HepG2 (cell line): ENCODE measurements around the gene ASAP2. TPM values are rescaled to one million over a fixed set of nuclear protein-coding genes. Genes with fewer than 3 reads are reported as not detected.

Experiments
- ARID3A ChIP-seq: IDR thresholded peaks from 2 replicates; pipeline ENCODE4 v1.6.1; 2012; ENCODE audit warnings: low read depth, low read length, improper control_type of control experiment
- BATF2 ChIP-seq: sonication (generic); formaldehyde crosslinking; IDR thresholded peaks from 2 replicates; pipeline ENCODE4 v1.8.0; 2022; ENCODE audit warnings: mild to moderate bottlenecking, missing genetic modification reagents, moderate library complexity
- BCL3 ChIP-seq: sonication (generic); formaldehyde crosslinking; IDR thresholded peaks from 2 replicates; pipeline ENCODE4 v1.5.1; 2020; ENCODE audit warnings: mild to moderate bottlenecking, missing genetic modification reagents, moderate library complexity
- BRD4 ChIP-seq: sonication (generic); formaldehyde crosslinking; IDR thresholded peaks from 2 replicates; pipeline ENCODE4 v1.4.0; 2020; ENCODE audit warnings: missing genetic modification reagents
- ERF ChIP-seq: IDR thresholded peaks from 2 replicates; pipeline ENCODE4 v1.6.1; 2018; ENCODE audit warnings: missing biosample characterization, missing genetic modification reagents
- FOSL1 ChIP-seq: sonication (generic); formaldehyde crosslinking; IDR thresholded peaks from 2 replicates; pipeline ENCODE4 v1.9.0; 2021; ENCODE audit warnings: missing genetic modification reagents, borderline replicate concordance
- MAFG ChIP-seq: sonication (generic); formaldehyde crosslinking; IDR thresholded peaks from 2 replicates; pipeline ENCODE4 v1.5.1; 2020; ENCODE audit warnings: mild to moderate bottlenecking, missing genetic modification reagents
- NFRKB ChIP-seq: fragments of 450-650 bp; IDR thresholded peaks from 2 replicates; pipeline ENCODE4 v1.6.1; 2017
- PHF20 ChIP-seq: sonication (generic); formaldehyde crosslinking; IDR thresholded peaks from 2 replicates; pipeline ENCODE4 v1.5.0; 2020; ENCODE audit warnings: mild to moderate bottlenecking, missing genetic modification reagents
- REL ChIP-seq: sonication (generic); formaldehyde crosslinking; conservative IDR thresholded peaks from 2 replicates; pipeline ENCODE4 v1.8.0; 2022; ENCODE audit warnings: mild to moderate bottlenecking, missing genetic modification reagents, moderate library complexity
- THAP8 ChIP-seq: sonication (generic); formaldehyde crosslinking; IDR thresholded peaks from 2 replicates; pipeline ENCODE4 v1.5.1; 2020; ENCODE audit warnings: missing genetic modification reagents, mild to moderate bottlenecking, borderline replicate concordance
- ZBED4 ChIP-seq: sonication (generic); formaldehyde crosslinking; IDR thresholded peaks from 2 replicates; pipeline ENCODE4 v1.4.0; 2020; ENCODE audit warnings: missing genetic modification reagents, borderline replicate concordance
- ZBTB33 ChIP-seq: sonication (generic); formaldehyde crosslinking; IDR thresholded peaks from 2 replicates; pipeline ENCODE4 v1.4.0; 2020; ENCODE audit warnings: missing genetic modification reagents
- ZBTB7B ChIP-seq: sonication (generic); formaldehyde crosslinking; IDR thresholded peaks from 2 replicates; pipeline ENCODE4 v1.4.0; 2020; ENCODE audit warnings: missing genetic modification reagents
- ZKSCAN5 ChIP-seq: sonication (generic); formaldehyde crosslinking; IDR thresholded peaks from 2 replicates; pipeline ENCODE4 v1.5.1; 2020; ENCODE audit warnings: mild to moderate bottlenecking, missing genetic modification reagents
- ZNF20 ChIP-seq: sonication (generic); formaldehyde crosslinking; IDR thresholded peaks from 2 replicates; pipeline ENCODE4 v1.4.0; 2020; ENCODE audit warnings: mild to moderate bottlenecking, moderate library complexity, missing genetic modification reagents
- ZNF335 ChIP-seq: sonication (generic); formaldehyde crosslinking; IDR thresholded peaks from 2 replicates; pipeline ENCODE4 v1.4.0; 2020; ENCODE audit warnings: missing genetic modification reagents
- ZNF484 ChIP-seq: sonication (generic); formaldehyde crosslinking; IDR thresholded peaks from 2 replicates; pipeline ENCODE4 v1.5.1; 2020; ENCODE audit warnings: mild to moderate bottlenecking, low read depth, missing genetic modification reagents, borderline replicate concordance
- ZNF562 ChIP-seq: sonication (generic); formaldehyde crosslinking; IDR thresholded peaks from 2 replicates; pipeline ENCODE4 v1.8.0; 2022; ENCODE audit warnings: missing genetic modification reagents, borderline replicate concordance
- ZNF644 ChIP-seq: IDR thresholded peaks from 2 replicates; pipeline ENCODE4 v1.6.1; 2016; ENCODE audit warnings: low read depth
- ZNF792 ChIP-seq: IDR thresholded peaks from 2 replicates; pipeline ENCODE4 v1.6.1; 2016
- polyA plus RNA-seq, 8 experiments: library from polyadenylated mRNA; depleted of rRNA in 3 of 8; stranded (reverse) in 7 of 8; unstranded in 1 of 8; fragments of >200 nt; fragmentation: Illumina TruSeq in 4 of 8; extraction: Trizol in 4 of 8; gene quantifications; 2 replicates each; pipeline versions ENCODE4 v1.2.1 to v1.2.3, GENCODE V29; 2011 to 2016; ENCODE audit warnings: low read depth in 4 of 8, missing spikeins in 1 of 8, mixed read lengths in 1 of 8; ENCODE audit not compliant: insufficient read depth in 1 of 8
- total RNA-seq, 5 experiments: library from RNA; depleted of rRNA; stranded (reverse); fragments of >200 nt; fragmentation: Illumina TruSeq; extraction: Trizol; gene quantifications; 2 replicates each; pipeline ENCODE4 v1.2.3, GENCODE V29; 2016; ENCODE audit warnings: low read depth in 1 of 5

The ASAP2 gene
- total and polyA plus RNA-seq, 2 of the 13 experiments (the other 11 are each of a cell fraction or from before 2014, with no cell fraction given), result 7.3 to 22.3 TPM

GRCh38 chr2:9234680-9235146 lies 28.1 kb downstream of the ASAP2 start (continued):
- no peak for TF ChIP-seq BATF2 (CRISPR knock-in tag)
- TF ChIP-seq ZNF20 (CRISPR knock-in tag), result 0 out of 2 replicates have a peak, but pooled peaks have one; percentile 56
- TF ChIP-seq NFRKB, result no peak
- TF ChIP-seq ARID3A, result peak; percentile 15; the same call in 1 of the 2 replicates
- no peak for TF ChIP-seq REL (CRISPR knock-in tag)
- TF ChIP-seq ZBED4 (CRISPR knock-in tag), result no peak
- peak; percentile 80; the same call in 1 of the 2 replicates for TF ChIP-seq ZBTB7B (CRISPR knock-in tag)
- TF ChIP-seq ZNF792, result peak; percentile 48; the same call in 1 of the 2 replicates
- TF ChIP-seq ZNF562, result no peak
- TF ChIP-seq BRD4 (CRISPR knock-in tag), result no peak
- TF ChIP-seq PHF20, result no peak
- TF ChIP-seq ERF (CRISPR knock-in tag), result peak; percentile 78
- no peak for TF ChIP-seq ZBTB33 (CRISPR knock-in tag)
- peak; percentile 88 for TF ChIP-seq FOSL1 (CRISPR knock-in tag)
- no peak for TF ChIP-seq MAFG
- TF ChIP-seq THAP8 (CRISPR knock-in tag), result no peak
- TF ChIP-seq BCL3 (CRISPR knock-in tag), result no peak
- no peak for TF ChIP-seq ZNF484 (CRISPR knock-in tag)
- peak; percentile 4; the same call in 1 of the 2 replicates for TF ChIP-seq ZNF335 (CRISPR knock-in tag)
- peak; percentile 95 for TF ChIP-seq ZKSCAN5
- TF ChIP-seq ZNF644 (CRISPR knock-in tag), result no peak; the same call in 1 of the 2 replicates
